GM06990 (cell line): ENCODE measurements around the gene DEXI.

Experiments used
- DNase-seq: peaks from one replicate; pipeline ENCODE4 v3.0.0-alpha.2; 2011; ENCODE audit not compliant: insufficient read length; ENCODE audit errors: extremely low read depth
- H3K27me3 ChIP-seq: replicated peaks from 2 replicates; pipeline ENCODE4 v1.6.0; 2011; ENCODE audit warnings: low read length; ENCODE audit not compliant: control insufficient read depth, insufficient read depth
- H3K36me3 ChIP-seq: 2 replicates; pipeline ENCODE4 v1.5.1; 2011; ENCODE audit warnings: low read length; ENCODE audit not compliant: control insufficient read depth, insufficient read depth
- H3K4me3 ChIP-seq: replicated peaks from 2 replicates; pipeline ENCODE4 v1.5.1; 2011; ENCODE audit warnings: low read depth, mild to moderate bottlenecking, control low read depth, low read length
- TF ChIP-seq, protein P1 (sequence below): IDR thresholded peaks from 2 replicates; pipeline ENCODE4 v1.5.1; 2011; ENCODE audit warnings: low read length, control low read depth, mild to moderate bottlenecking, inconsistent platforms; ENCODE audit not compliant: insufficient read depth, poor library complexity, severe bottlenecking

DEXI gene

DNA sequence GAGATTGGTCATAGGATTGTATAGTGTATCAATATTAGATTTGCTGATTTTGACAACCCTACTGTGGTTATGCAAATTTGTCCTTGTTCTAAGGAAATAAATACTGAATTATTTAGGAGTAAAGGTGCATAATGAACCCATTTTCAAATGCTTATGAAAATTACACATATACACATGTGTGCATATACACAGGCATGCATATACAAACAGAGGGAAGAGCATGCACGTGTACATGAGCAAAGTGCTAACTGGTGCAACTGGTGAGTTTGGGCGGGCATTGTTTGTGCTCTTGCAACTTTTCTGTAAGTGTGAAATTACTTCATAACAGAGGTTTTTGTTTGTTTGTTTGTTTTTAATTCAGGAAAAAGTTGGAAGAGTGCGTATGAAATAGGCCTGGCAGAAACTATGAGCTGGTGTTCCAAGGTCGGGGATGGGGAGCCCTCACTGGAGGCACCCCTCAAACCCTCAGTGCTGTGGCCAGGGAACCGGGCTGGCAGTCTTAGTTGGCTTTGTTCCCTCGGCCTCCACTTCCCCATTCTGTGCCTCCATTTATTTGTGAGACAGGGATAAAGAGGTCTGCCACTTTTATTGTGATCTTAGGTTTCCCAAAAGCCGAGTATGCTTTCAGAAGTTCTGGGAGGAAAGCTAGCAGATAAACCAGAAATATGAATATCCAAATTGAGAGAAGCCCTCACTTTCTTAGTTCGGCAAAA is 5.8 kb downstream of the DEXI start:
- Histone ChIP-seq H3K4me3 (no peak overlapping the region), H3K36me3 (peaks cover 21% of the 10 kb centered on the region)
- TF ChIP-seq, protein P1, sequence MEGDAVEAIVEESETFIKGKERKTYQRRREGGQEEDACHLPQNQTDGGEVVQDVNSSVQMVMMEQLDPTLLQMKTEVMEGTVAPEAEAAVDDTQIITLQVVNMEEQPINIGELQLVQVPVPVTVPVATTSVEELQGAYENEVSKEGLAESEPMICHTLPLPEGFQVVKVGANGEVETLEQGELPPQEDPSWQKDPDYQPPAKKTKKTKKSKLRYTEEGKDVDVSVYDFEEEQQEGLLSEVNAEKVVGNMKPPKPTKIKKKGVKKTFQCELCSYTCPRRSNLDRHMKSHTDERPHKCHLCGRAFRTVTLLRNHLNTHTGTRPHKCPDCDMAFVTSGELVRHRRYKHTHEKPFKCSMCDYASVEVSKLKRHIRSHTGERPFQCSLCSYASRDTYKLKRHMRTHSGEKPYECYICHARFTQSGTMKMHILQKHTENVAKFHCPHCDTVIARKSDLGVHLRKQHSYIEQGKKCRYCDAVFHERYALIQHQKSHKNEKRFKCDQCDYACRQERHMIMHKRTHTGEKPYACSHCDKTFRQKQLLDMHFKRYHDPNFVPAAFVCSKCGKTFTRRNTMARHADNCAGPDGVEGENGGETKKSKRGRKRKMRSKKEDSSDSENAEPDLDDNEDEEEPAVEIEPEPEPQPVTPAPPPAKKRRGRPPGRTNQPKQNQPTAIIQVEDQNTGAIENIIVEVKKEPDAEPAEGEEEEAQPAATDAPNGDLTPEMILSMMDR: no peak

DNA sequence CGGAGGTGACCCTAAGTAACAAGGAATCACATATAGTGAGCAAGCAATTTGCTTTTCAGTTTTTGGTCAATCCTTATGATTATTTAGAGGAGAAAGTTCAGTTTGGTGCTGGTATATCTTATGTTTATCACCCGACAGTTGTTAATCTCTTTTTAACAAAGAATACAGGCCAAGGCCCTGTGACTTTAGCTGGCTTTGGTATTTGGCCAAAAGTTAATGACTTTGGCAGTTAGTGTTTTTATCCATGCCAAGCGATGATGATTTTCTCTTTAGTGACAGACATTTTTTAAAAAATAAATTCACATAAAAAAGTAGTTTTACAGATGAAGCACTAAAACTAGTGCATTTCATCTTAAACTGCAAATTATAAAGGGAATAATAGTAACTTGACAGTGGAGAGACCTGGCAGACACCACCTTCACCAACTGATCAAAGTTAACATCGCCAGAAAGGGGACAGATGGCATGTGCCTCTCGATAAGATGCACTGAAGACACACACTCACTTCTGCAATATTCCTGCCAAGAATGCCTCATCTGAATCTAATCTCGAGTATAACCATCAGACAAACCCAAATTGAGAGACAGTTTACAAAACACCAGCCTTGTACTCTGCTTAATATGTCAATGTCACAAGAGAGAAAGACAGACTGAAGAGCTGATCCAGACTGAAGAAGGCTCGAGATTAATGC is 6.9 kb downstream of the DEXI start:
- H3K36me3 ChIP-seq: peaks cover 21% of the 10 kb centered on the region
- no peak overlapping the region for H3K4me3 ChIP-seq

More for the DNA sequence above, 5.8 kb downstream of the DEXI start:
- DNase-seq: no peak
- no peaks in the 10 kb centered on the region for H3K27me3 ChIP-seq

DNA sequence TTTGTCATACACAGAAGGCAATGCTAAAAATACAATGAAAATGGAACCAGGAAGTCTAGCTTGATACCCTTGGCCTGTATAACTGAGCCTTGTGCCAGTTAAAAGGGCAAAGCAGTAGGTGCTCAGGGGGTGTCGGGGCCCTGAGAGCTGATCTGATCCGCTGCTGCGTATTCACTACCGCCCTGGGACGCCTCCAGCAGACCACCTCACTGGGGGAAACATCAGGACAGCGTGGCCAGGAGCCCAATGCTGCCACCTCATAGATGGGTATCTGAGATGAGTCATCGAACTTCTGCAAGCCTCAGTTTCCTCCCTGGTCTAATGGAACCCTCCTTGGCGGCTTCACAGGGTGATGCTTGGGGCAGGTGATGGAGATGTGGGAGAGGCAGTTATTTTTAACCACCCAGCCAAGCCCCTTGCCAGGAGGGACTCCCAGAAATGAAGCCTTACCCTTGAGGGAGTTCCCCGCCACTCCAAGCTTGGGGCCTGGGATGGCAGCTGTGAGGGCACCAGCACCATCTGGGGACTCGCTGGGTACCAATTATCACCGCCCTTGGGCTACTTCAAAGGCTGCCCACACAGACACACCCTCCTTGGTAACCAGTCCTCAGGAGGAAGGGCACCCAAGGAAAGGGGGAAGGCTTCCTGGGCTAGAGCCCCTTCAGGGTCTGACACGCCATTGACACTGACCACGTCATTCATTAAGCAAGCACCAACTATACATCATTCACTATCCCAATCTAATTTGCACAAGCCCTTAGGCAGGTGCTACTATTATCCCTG is 7.8 kb downstream of the DEXI start:
- no peaks in the 10 kb centered on the region for H3K27me3 ChIP-seq
- no peak for DNase-seq
- peaks cover 21% of the 10 kb centered on the region for H3K36me3 ChIP-seq
- H3K4me3 ChIP-seq: no peak overlapping the region
- TF ChIP-seq, protein P1: no peak

More for the DNA sequence above, 6.9 kb downstream of the DEXI start:
- TF ChIP-seq, protein P1: no peak
- H3K27me3 ChIP-seq: no peaks in the 10 kb centered on the region
- no peak for DNase-seq

DNA sequence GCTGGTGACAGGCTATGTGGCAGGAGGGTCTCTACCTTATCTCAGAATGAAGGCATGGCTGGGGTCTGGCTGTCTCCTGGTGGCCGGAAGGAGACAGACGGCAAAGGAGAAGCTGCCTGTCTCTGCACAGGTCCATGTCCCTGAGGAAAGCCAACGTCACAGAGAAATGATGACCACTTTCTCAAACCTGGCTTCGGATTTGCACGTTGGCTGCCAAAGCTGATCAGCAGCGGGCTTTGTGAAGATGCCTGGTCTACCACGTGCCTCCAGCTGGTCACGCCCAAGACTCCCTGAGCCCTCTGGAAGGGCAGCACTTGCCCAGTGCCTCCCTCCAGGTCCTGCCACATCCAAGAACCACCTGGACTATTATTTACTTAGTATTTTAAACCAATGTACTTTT is 8.4 kb downstream of the DEXI start:
- TF ChIP-seq, protein P1: no peak
- H3K4me3 ChIP-seq: no peak overlapping the region
- H3K36me3 ChIP-seq: peaks cover 22% of the 10 kb centered on the region
- no peaks in the 10 kb centered on the region for H3K27me3 ChIP-seq
- no peak for DNase-seq

DNA sequence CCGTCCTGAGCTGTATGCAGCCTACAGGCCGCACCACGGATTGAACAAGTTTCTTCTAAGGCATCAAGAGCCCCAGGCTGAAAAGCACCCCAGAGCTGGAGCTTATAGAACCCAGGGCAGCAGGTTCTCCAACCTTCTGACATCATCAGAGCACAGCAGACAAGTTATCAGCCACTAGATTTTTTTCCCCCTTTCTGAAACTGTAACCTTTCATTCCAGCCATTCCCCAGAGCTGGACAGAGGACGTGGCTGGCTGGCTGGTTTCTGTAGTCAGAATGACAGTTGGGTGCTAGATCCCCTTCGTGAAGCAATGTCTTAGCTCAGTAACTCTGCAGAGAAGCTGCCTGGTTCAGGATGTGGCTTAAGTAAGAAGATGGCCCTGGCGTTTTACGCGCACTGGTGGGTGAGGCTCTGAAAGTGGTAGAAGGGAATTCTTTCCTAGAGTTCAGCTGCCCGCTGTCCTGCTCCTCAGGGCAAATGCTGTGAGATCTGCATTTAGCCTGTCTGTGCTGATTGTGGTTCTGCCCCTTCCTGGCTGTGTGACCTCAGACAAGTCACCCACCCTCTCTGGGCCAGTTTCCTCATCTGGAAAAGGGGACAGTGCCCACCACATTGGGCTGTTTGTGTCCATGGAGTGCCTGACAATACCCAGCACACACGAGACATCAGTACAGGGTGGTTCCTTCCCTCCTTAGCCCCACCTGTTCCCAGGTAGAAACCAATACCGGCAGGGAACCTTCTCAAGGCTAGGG is 9.1 kb downstream of the DEXI start:
- Histone ChIP-seq H3K27me3 (no peaks in the 10 kb centered on the region), H3K4me3 (no peak overlapping the region), H3K36me3 (peaks cover 22% of the 10 kb centered on the region)
- TF ChIP-seq, protein P1: no peak
- no peak for DNase-seq
